OCI-LY1 (cell line): Measurements from ENCODE around the gene BYSL.
A peak's percentile ranks its signal among the peaks of the same experiment; 100 is the strongest.

Experiments
- H2AFZ ChIP-seq: fragments of 200-600 bp; sonication (generic), shearing (Covaris generic); 2 replicates; pipeline ENCODE4 v1.6.0; 2014; ENCODE audit warnings: antibody characterized with exemption, mild to moderate bottlenecking, low read length
- H3F3A ChIP-seq: fragments of 200-600 bp; sonication (generic), shearing (Covaris generic); 2 replicates; pipeline ENCODE4 v1.6.0; 2014; ENCODE audit warnings: mild to moderate bottlenecking, antibody characterized with exemption, low read length, moderate library complexity; ENCODE audit not compliant: insufficient read depth
- H3K27ac ChIP-seq: fragments of 200-600 bp; sonication (generic); 2 replicates; pipeline ENCODE4 v1.5.1; 2014; ENCODE audit warnings: low read length, mixed run types, mild to moderate bottlenecking, low read depth; ENCODE audit not compliant: poor library complexity, severe bottlenecking
- H3K27me3 ChIP-seq: fragments of 200-600 bp; sonication (generic); 2 replicates; pipeline ENCODE4 v1.6.0; 2014; ENCODE audit warnings: antibody characterized with exemption, mild to moderate bottlenecking, low read length, moderate library complexity; ENCODE audit not compliant: insufficient read depth
- H3K36me3 ChIP-seq: fragments of 200-600 bp; sonication (generic); 2 replicates; pipeline ENCODE4 v1.6.1; 2014; ENCODE audit warnings: mild to moderate bottlenecking, antibody characterized with exemption, low read length, moderate library complexity, mixed read lengths; ENCODE audit not compliant: insufficient read depth
- H3K4me1 ChIP-seq: fragments of 200-600 bp; sonication (generic); 2 replicates; pipeline ENCODE4 v1.5.1; 2014; ENCODE audit warnings: mild to moderate bottlenecking, low read length, moderate library complexity; ENCODE audit not compliant: insufficient read depth, severe bottlenecking
- H3K4me2 ChIP-seq: fragments of 200-600 bp; sonication (generic), shearing (Covaris generic); 2 replicates; pipeline ENCODE4 v1.6.1; 2014; ENCODE audit warnings: low read length
- H3K4me3 ChIP-seq: fragments of 200-600 bp; sonication (generic); 2 replicates; pipeline ENCODE4 v1.5.1; 2014; ENCODE audit warnings: low read length, low read depth, mild to moderate bottlenecking, mixed read lengths; ENCODE audit not compliant: poor library complexity, severe bottlenecking
- H3K79me2 ChIP-seq: fragments of 200-600 bp; shearing (Covaris generic); 2 replicates; pipeline ENCODE4 v1.6.1; 2016; ENCODE audit warnings: mixed run types, low read length, mixed read lengths; ENCODE audit not compliant: insufficient read depth
- H3K9ac ChIP-seq: fragments of 200-600 bp; sonication (generic), shearing (Covaris generic); 2 replicates; pipeline ENCODE4 v1.6.1; 2014; ENCODE audit warnings: mild to moderate bottlenecking, low read length, mixed read lengths
- H3K9me2 ChIP-seq: fragments of 200-600 bp; sonication (generic), shearing (Covaris generic); 2 replicates; pipeline ENCODE4 v1.6.1; 2014; ENCODE audit warnings: low read depth, mild to moderate bottlenecking, low read length, mixed read lengths
- H3K9me3 ChIP-seq: fragments of 200-600 bp; shearing (Covaris generic); 2 replicates; pipeline ENCODE4 v1.6.1; 2014; ENCODE audit warnings: low read length, mixed read lengths
- H4K20me1 ChIP-seq: fragments of 200-600 bp; sonication (generic), shearing (Covaris generic); 2 replicates; pipeline ENCODE4 v1.6.0; 2016; ENCODE audit warnings: mild to moderate bottlenecking, low read length; ENCODE audit not compliant: insufficient read depth
- CTCF ChIP-seq: fragments of 200-600 bp; sonication (generic), shearing (Covaris generic); IDR thresholded peaks from 2 replicates; pipeline ENCODE4 v1.5.1; 2017; ENCODE audit warnings: mild to moderate bottlenecking, antibody characterized with exemption, low read length, moderate library complexity, mixed read lengths
- EZH2 ChIP-seq: fragments of 200-600 bp; sonication (generic), shearing (Covaris generic); IDR thresholded peaks from 2 replicates; pipeline ENCODE4 v1.8.0; 2017; ENCODE audit warnings: borderline replicate concordance, mixed run types, mild to moderate bottlenecking, antibody characterized with exemption, low read length, moderate library complexity, mixed read lengths

Gene BYSL

GRCh38 chr6:41934278-41935192, 13.2 kb downstream of the BYSL start:
- H3K27me3 ChIP-seq, result no peaks in the 10 kb centered on the region
- TF ChIP-seq EZH2 (no peak), CTCF (no peak)
- H3K79me2 ChIP-seq, result no peaks in the 10 kb centered on the region
- no peaks in the 10 kb centered on the region for H4K20me1 ChIP-seq
- no peak overlapping the region for H3K9ac ChIP-seq
- no peak overlapping the region for H3K4me2 ChIP-seq
- H3K4me3 ChIP-seq, result no peak overlapping the region
- H3F3A ChIP-seq, result no peaks in the 10 kb centered on the region; the same call in 1 of the 2 replicates
- H2AFZ ChIP-seq, result no peak overlapping the region
- no peak overlapping the region for H3K27ac ChIP-seq
- peaks cover 16% of the 10 kb centered on the region for H3K4me1 ChIP-seq
- H3K9me3 ChIP-seq, result no peaks in the 10 kb centered on the region
- no peaks in the 10 kb centered on the region for H3K9me2 ChIP-seq
- H3K36me3 ChIP-seq, result peaks cover 78% of the 10 kb centered on the region

- H3K27me3 ChIP-seq, result no peaks in the 10 kb centered on the region
- no peak overlapping the region for H2AFZ ChIP-seq
- H3K9me3 ChIP-seq, result no peaks in the 10 kb centered on the region
- no peaks in the 10 kb centered on the region; the same call in 1 of the 2 replicates for H3F3A ChIP-seq
- no peak overlapping the region for H3K9ac ChIP-seq
- H3K36me3 ChIP-seq, result peaks cover 71% of the 10 kb centered on the region
- TF ChIP-seq CTCF (no peak), EZH2 (no peak)
- H3K9me2 ChIP-seq, result no peaks in the 10 kb centered on the region
- H3K79me2 ChIP-seq, result no peaks in the 10 kb centered on the region
- H3K4me2 ChIP-seq, result no peak overlapping the region
- no peaks in the 10 kb centered on the region for H4K20me1 ChIP-seq
- H3K4me3 ChIP-seq, result no peak overlapping the region
- H3K4me1 ChIP-seq, result peaks cover 22% of the 10 kb centered on the region
- H3K27ac ChIP-seq, result no peak overlapping the region
Measured at GRCh38 chr6:41935193-41935574, 13.9 kb downstream of the BYSL start.

GRCh38 chr6:41935685-41936072, 14.4 kb downstream of the BYSL start:
- H3K9me3 ChIP-seq, result no peaks in the 10 kb centered on the region
- H4K20me1 ChIP-seq, result no peaks in the 10 kb centered on the region
- H3K4me2 ChIP-seq, result no peak overlapping the region
- TF ChIP-seq CTCF (no peak), EZH2 (no peak)
- no peaks in the 10 kb centered on the region; the same call in 1 of the 2 replicates for H3F3A ChIP-seq
- no peaks in the 10 kb centered on the region for H3K9me2 ChIP-seq
- H3K36me3 ChIP-seq, result peaks cover 66% of the 10 kb centered on the region
- H2AFZ ChIP-seq, result no peak overlapping the region
- H3K27ac ChIP-seq, result peak overlapping the region; percentile 52
- H3K79me2 ChIP-seq, result no peaks in the 10 kb centered on the region
- no peak overlapping the region for H3K4me3 ChIP-seq
- H3K4me1 ChIP-seq, result peaks cover 27% of the 10 kb centered on the region
- no peaks in the 10 kb centered on the region for H3K27me3 ChIP-seq
- H3K9ac ChIP-seq, result no peak overlapping the region
